DND-41 (cell line): Measurements from ENCODE around the gene ELK1.

ENCODE experiments used
- ATAC-seq: fragments of 200-7000 bp; cut with Tn5 transposase; 3 replicates; pipeline ENCODE4 v1.9.1; 2021; ENCODE audit warnings: low read depth; ENCODE audit not compliant: insufficient read depth
- DNase-seq: peaks from one replicate; pipeline ENCODE4 v3.0.0-alpha.2; 2020
- H2AFZ ChIP-seq: 2 replicates; pipeline ENCODE4 v1.6.0; 2012; ENCODE audit warnings: low read depth, low read length
- H3K27ac ChIP-seq: 2 replicates; pipeline ENCODE4 v1.5.1; 2012; ENCODE audit warnings: low read length, inconsistent platforms
- H3K27me3 ChIP-seq: fragments of 200-600 bp; sonication (generic); 2 replicates; pipeline ENCODE4 v1.6.0; 2012; ENCODE audit warnings: low read length, mild to moderate bottlenecking, inconsistent platforms; ENCODE audit not compliant: insufficient read depth, poor library complexity
- H3K36me3 ChIP-seq: 2 replicates; pipeline ENCODE4 v1.5.1; 2012; ENCODE audit warnings: low read length, inconsistent platforms; ENCODE audit not compliant: insufficient read depth
- H3K4me1 ChIP-seq: 2 replicates; pipeline ENCODE4 v1.5.1; 2012; ENCODE audit warnings: mild to moderate bottlenecking, low read length; ENCODE audit not compliant: insufficient read depth
- H3K4me2 ChIP-seq: 2 replicates; pipeline ENCODE4 v1.6.0; 2012; ENCODE audit warnings: mild to moderate bottlenecking, moderate library complexity, low read length, inconsistent platforms; ENCODE audit not compliant: insufficient read depth
- H3K4me3 ChIP-seq, 2 experiments: fragments of 200-600 bp in 1 of 2; shearing (Covaris generic) in 1 of 2; 2 replicates each; pipeline ENCODE4 v1.5.1; 2012 to 2016; ENCODE audit warnings: inconsistent platforms in 2 of 2, low read length in 2 of 2, mild to moderate bottlenecking in 2 of 2, low read depth in 1 of 2, moderate library complexity in 1 of 2
- H3K79me2 ChIP-seq: 2 replicates; pipeline ENCODE4 v1.6.0; 2012; ENCODE audit warnings: low read length, inconsistent platforms; ENCODE audit not compliant: insufficient read depth
- H3K9ac ChIP-seq: 2 replicates; pipeline ENCODE4 v1.6.0; 2012; ENCODE audit warnings: low read depth, mild to moderate bottlenecking, inconsistent platforms, low read length, moderate library complexity
- H3K9me3 ChIP-seq: 2 replicates; pipeline ENCODE4 v1.5.1; 2012; ENCODE audit warnings: low read length, moderate library complexity, mild to moderate bottlenecking, inconsistent platforms; ENCODE audit not compliant: insufficient read depth, severe bottlenecking
- H4K20me1 ChIP-seq: 2 replicates; pipeline ENCODE4 v1.6.0; 2012; ENCODE audit warnings: low read length; ENCODE audit not compliant: insufficient read depth
- EZH2 ChIP-seq: IDR thresholded peaks from 3 replicates; pipeline ENCODE4 v1.6.1; 2012; ENCODE audit warnings: borderline replicate concordance, low read depth, mild to moderate bottlenecking, moderate library complexity, low read length, inconsistent platforms; ENCODE audit not compliant: severe bottlenecking
- TF ChIP-seq, protein P1 (sequence below): IDR thresholded peaks from 2 replicates; pipeline ENCODE4 v1.5.1; 2012; ENCODE audit warnings: borderline replicate concordance, low read length, moderate library complexity, mild to moderate bottlenecking; ENCODE audit not compliant: poor library complexity, severe bottlenecking; ENCODE audit errors: extremely low read depth

ELK1 gene

DNA sequence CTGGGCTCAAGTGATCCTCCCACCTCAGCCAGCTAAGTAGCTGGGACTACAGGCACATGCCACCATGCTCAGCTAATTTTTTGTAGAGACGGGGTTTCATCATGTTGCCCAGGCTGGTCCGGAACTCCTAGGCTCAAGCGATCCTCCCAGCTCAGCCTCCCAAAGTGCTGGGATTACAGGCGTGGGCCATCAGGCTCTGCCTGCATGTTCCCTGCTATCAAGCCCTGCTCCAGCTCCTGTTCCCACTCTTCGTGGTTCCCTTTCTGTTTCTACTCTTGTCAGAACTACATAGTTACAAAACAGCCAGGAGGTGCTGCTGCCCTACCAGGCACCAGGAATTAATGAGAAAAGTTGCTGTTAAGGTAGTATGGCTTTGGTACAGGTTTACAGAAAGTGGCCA, 59.4 kb downstream of the ELK1 start:
- Histone ChIP-seq H3K79me2 (no peaks in the 10 kb centered on the region), H3K4me2 (no peak overlapping the region), H4K20me1 (no peaks in the 10 kb centered on the region), H3K4me3 (no peak overlapping the region), H3K27ac (no peak overlapping the region), H3K27me3 (no peaks in the 10 kb centered on the region), H3K9me3 (no peaks in the 10 kb centered on the region), H2AFZ (no peak overlapping the region), H3K36me3 (no peaks in the 10 kb centered on the region), H3K4me1 (peaks cover 5% of the 10 kb centered on the region), H3K9ac (no peak overlapping the region)
- ATAC-seq = no peak
- TF ChIP-seq, protein P1, sequence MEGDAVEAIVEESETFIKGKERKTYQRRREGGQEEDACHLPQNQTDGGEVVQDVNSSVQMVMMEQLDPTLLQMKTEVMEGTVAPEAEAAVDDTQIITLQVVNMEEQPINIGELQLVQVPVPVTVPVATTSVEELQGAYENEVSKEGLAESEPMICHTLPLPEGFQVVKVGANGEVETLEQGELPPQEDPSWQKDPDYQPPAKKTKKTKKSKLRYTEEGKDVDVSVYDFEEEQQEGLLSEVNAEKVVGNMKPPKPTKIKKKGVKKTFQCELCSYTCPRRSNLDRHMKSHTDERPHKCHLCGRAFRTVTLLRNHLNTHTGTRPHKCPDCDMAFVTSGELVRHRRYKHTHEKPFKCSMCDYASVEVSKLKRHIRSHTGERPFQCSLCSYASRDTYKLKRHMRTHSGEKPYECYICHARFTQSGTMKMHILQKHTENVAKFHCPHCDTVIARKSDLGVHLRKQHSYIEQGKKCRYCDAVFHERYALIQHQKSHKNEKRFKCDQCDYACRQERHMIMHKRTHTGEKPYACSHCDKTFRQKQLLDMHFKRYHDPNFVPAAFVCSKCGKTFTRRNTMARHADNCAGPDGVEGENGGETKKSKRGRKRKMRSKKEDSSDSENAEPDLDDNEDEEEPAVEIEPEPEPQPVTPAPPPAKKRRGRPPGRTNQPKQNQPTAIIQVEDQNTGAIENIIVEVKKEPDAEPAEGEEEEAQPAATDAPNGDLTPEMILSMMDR = no peak
- TF ChIP-seq EZH2 = no peak
- no peak for DNase-seq

DNA sequence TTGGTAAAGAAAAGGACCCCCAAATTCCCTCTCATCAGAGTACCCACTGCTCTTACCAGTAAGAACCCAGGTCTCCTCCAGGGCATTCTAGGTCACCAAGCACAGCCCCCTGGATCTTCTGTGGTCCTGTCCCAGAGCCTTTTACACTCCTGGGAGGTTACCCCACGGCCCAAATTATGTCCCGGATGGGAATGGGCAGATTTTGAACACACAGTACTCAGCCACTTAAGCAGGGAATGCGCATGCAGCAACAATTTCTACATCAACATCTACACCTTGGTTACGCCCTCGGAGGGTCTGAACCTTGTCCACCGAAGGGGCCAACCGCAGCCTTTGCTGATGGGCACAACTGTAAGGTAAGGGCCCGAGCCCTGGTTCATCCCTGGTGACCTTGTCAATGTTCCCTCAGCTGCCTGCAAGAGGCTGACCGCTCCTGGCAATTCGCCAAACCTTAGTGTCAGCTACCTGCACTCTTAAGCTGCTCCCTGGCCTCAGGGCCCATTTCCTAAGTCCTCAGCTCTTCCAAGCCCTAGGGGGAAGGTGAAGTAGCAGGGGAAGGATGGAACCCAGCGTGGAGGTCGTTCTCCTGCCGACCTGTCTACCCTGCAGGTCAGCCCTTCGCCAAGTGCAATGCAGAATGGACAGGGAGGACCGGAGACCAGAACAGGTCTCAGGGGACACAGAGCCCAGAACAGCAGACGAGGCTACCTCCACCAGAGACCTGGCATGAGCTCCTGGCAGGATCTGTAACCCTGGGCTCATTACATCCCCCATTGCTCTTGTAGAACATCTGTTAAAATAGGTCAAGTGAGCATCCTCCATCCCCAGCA, 62.2 kb downstream of the ELK1 start:
- Histone ChIP-seq H3K9ac (no peak overlapping the region), H4K20me1 (no peaks in the 10 kb centered on the region), H2AFZ (no peak overlapping the region), H3K27ac (no peak overlapping the region), H3K27me3 (no peaks in the 10 kb centered on the region), H3K36me3 (no peaks in the 10 kb centered on the region), H3K4me3 (no peak overlapping the region), H3K9me3 (no peaks in the 10 kb centered on the region), H3K79me2 (no peaks in the 10 kb centered on the region), H3K4me2 (no peak overlapping the region), H3K4me1 (peaks cover 7% of the 10 kb centered on the region)
- DNase-seq (no peak), ATAC-seq (no peak)
- TF ChIP-seq, protein P1 = no peak
- TF ChIP-seq EZH2 = no peak

DNA sequence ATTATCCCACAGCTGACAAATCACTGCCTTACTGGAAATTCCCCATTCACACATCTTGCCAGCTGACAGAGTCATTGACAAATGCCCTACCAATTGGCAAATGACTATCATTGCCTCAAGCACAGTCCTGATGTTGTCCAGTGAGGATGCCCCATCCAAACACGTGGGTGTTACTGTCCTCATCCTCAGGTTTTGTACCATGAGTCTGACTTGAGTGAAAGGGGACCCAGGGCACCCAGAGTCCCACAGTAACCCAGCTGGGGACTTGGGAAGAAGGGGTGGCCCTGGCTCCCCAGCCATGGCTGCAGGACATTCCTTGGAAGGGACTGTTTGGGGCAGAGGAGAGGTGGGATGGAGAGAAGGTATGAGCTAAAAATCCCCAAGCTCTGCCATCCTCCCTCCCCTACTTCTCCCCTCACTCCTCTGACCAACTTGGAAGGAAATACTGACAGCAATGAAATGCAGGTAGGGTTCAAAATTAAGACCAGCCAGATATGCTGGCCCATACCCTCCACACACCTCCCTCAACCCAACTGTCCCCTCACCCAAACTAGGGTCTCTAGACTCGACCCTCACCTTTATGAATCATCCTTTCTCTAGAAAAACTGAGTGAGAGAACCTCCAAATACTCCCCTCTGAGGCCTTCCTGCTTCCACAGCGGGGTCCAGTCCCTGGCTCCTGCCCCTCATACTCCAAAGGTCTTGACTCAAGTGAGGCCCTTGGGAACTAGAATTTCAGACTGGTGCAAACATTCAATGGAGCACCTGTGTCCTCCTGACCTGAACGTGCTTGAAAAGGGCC, 63.1 kb downstream of the ELK1 start:
- peaks cover 15% of the 10 kb centered on the region for H3K4me1 ChIP-seq
- H2AFZ ChIP-seq = no peak overlapping the region
- no peak for ATAC-seq
- H3K27ac ChIP-seq = no peak overlapping the region
- no peak overlapping the region for H3K4me2 ChIP-seq
- DNase-seq = no peak
- no peak overlapping the region for H3K9ac ChIP-seq
- no peaks in the 10 kb centered on the region for H3K27me3 ChIP-seq
- H3K4me3 ChIP-seq = no peak overlapping the region
- TF ChIP-seq, protein P1 = no peak
- TF ChIP-seq EZH2 = no peak
- no peaks in the 10 kb centered on the region for H4K20me1 ChIP-seq
- H3K9me3 ChIP-seq = no peaks in the 10 kb centered on the region
- no peaks in the 10 kb centered on the region for H3K79me2 ChIP-seq
- no peaks in the 10 kb centered on the region for H3K36me3 ChIP-seq
